Activated CD4-positive, alpha-beta T cell treated with anti-CD3 and anti-CD28 coated beads, Interleukin-2, amount 50 U/mL, for 48 hours (primary cell): ENCODE data around the gene ERP44.
"Not testable (repeated sequence)": the region's sequence is repeated elsewhere in the genome, so short reads cannot be mapped to it uniquely, and the experiment has no call there.

Source experiments
- DNase-seq, 2 experiments: peaks; one replicate each; pipeline ENCODE4 v3.0.0-alpha.2; 2020

ERP44 gene

GRCh38 chr9:100064872-100065581, 33.8 kb downstream of the ERP44 start:
- no peak for DNase-seq

- no peak for DNase-seq
Measured at GRCh38 chr9:100063185-100063584, 35.6 kb downstream of the ERP44 start.

GRCh38 chr9:100062683-100063082, 36.1 kb downstream of the ERP44 start:
- not testable (repeated sequence) for DNase-seq

- DNase-seq = no peak
Measured at GRCh38 chr9:100058699-100059579, 39.9 kb downstream of the ERP44 start.

GRCh38 chr9:100057624-100058023, 41.2 kb downstream of the ERP44 start:
- DNase-seq = no peak

GRCh38 chr9:100056561-100056960, 42.2 kb downstream of the ERP44 start:
- DNase-seq = no peak

GRCh38 chr9:100052375-100052774, 46.4 kb downstream of the ERP44 start:
- DNase-seq = no peak

GRCh38 chr9:100049551-100049950, 49.2 kb downstream of the ERP44 start:
- DNase-seq = no peak

- DNase-seq = no peak
Measured at GRCh38 chr9:100038472-100038871, 60.3 kb downstream of the ERP44 start.

GRCh38 chr9:100033877-100034551, 64.8 kb downstream of the ERP44 start:
- no peak for DNase-seq

- no peak for DNase-seq
Measured at GRCh38 chr9:100030548-100030947, 68.3 kb downstream of the ERP44 start.

- DNase-seq = no peak
Measured at GRCh38 chr9:100029251-100029650, 69.5 kb downstream of the ERP44 start.

- DNase-seq = peak; percentile 73 to 81
Measured at GRCh38 chr9:100028201-100028784, 70.5 kb downstream of the ERP44 start.

GRCh38 chr9:100027543-100027942, 71.3 kb downstream of the ERP44 start:
- no peak for DNase-seq

- DNase-seq = no peak
Measured at GRCh38 chr9:100021931-100022330, 76.9 kb downstream of the ERP44 start.

GRCh38 chr9:100020121-100020795, 78.5 kb downstream of the ERP44 start:
- no peak for DNase-seq

- no peak for DNase-seq
Measured at GRCh38 chr9:100019541-100019940, 79.3 kb downstream of the ERP44 start.

GRCh38 chr9:100014846-100015245, 84.0 kb downstream of the ERP44 start:
- no peak for DNase-seq

- DNase-seq = no peak
Measured at GRCh38 chr9:100013573-100013972, 85.2 kb downstream of the ERP44 start.

- DNase-seq = no peak
Measured at GRCh38 chr9:100012279-100012678, 86.5 kb downstream of the ERP44 start.

- peak in 1 of 2 experiments; percentile 23 for DNase-seq
Measured at GRCh38 chr9:100011062-100011681, 87.6 kb downstream of the ERP44 start.

GRCh38 chr9:99999797-100000196, 99.0 kb downstream of the ERP44 start:
- DNase-seq = no peak
